ENCODE data around the gene ZNF385A. TPM values are rescaled to one million over a fixed set of nuclear protein-coding genes. Genes with fewer than 3 reads are reported as not detected.

Gene ZNF385A, protein sequence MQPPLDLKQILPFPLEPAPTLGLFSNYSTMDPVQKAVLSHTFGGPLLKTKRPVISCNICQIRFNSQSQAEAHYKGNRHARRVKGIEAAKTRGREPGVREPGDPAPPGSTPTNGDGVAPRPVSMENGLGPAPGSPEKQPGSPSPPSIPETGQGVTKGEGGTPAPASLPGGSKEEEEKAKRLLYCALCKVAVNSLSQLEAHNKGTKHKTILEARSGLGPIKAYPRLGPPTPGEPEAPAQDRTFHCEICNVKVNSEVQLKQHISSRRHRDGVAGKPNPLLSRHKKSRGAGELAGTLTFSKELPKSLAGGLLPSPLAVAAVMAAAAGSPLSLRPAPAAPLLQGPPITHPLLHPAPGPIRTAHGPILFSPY
- polyA plus RNA-seq: 10 to 100 TPM; 44.6 to 49.9 TPM

DNA sequence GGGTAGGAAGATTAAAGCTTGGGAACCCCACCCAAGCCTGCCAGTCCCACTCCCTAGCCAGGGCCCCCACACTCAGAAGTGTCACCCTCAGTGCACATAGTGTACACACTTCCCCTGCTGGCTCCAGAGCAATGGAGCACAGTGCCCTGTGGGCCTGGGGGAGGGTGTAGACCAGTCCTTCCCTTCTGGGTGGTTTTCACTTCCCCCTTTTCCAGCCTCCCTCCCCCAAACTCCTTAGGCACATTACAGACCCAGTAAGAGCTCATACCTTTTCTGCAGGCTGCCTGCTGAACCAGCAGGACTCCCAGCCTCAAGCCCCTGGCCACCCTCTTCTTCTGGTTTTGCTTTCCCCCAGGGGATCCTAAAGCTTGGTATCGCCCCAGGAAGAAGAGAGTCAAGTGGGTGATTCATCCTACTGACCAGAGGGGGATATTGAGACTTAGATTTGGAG is at the start of gene ZNF385A:
Gene ZNF385A, minus strand, starts transcription at position 143 of the 451 bp plus-strand sequence. CDS start 219 bp downstream, outside the sequence.
- Histone ChIP-seq H3K4me1 (ENCODE audit: control insufficient read depth in 2 of 2, insufficient read depth in 2 of 2, low read length in 1 of 2) (peaks cover 0 to 27% of the 10 kb centered on the region in 2 donors), H3K9me3 (ENCODE audit: control insufficient read depth in 2 of 2, insufficient read depth in 1 of 2, low read depth in 1 of 2, low read length in 1 of 2) (no peaks in the 10 kb centered on the region), H3K36me3 (ENCODE audit: control insufficient read depth in 2 of 2, insufficient read depth in 2 of 2, low read length in 1 of 2) (no peaks in the 10 kb centered on the region), H3K4me3 (ENCODE audit: low read depth in 1 of 2, low read length in 2 of 2) (no peak within 1 kb of the TSS), H3K27me3 (ENCODE audit: control insufficient read depth in 1 of 2, insufficient read depth in 2 of 2, low read length in 2 of 2) (no peaks in the 10 kb centered on the region), H3K27ac (ENCODE audit: low read depth in 2 of 2, low read length in 1 of 2) (peak within 1 kb of the TSS; percentile 64 to 91)
- WGBS, 2 donors: 90 to 95% methylated on average over 1 of the region's 1 CpG

DNA sequence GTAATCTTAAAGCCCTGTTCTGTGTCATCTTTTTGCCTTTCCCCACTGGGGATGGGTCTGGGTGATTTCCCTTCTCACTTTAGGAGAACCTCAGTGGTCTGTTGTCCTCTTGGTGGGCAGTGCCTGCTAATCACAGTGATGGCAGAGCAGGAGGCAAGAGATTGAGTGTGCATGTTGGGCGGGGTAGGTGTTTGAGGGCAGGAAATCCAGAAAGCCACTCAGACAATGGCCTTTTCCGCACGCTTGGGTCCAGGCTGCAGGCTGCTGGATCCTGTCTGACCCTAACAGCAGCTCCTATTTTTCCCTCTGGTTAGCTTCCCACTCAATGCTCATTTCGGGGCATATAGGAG is 48.3 kb upstream of the ZNF385A start:
- 55 to 80% methylated on average over 4 of the region's 4 CpGs for WGBS, 2 donors

DNA sequence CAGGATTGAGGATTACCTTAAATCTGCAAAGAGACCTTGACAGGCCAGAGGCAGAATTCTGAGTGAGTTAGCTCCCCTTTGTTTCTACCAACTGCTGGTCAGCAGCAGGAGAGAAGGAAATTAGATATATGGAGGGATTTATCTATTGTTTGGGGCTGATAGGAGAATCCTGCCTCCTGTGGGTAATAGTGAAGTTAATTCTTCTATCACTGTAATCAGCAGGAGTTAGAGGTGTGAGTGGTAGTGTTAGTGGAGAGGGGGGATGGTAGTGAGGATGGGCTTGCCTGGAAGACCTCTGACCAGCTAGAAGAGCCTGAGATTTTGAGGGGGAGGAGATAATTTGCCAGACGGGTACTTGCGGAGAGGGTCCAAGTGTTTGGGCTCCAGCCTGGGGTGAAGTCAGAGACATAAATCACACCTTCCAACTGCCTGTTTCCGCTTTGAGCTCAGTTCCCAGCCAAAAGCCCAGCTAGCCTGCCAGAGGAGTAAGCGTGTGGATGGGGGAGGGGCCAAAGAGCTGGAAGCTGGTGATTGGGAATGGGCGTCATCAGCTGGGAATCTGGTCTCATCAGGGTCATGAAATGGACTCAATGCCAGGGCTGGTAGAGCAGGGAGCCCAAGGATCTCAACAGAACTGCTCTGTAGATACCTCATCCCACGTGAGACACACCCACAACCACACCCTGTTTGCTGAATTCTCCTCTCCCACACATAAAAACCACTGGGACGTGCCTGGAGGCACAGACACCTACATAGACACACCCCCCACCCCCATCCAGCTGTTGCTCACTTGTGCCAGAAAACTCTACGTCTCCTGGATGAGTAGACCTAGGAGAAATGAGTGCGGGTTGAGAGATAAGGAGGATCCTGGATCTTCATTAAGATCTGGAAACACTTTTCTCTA is 47.6 kb upstream of the ZNF385A start:
- Histone ChIP-seq H3K4me1 (ENCODE audit: control insufficient read depth in 2 of 2, insufficient read depth in 2 of 2, low read length in 1 of 2) (peaks cover 5 to 9% of the 10 kb centered on the region in 2 donors), H3K9me3 (ENCODE audit: control insufficient read depth in 2 of 2, insufficient read depth in 1 of 2, low read depth in 1 of 2, low read length in 1 of 2) (no peaks in the 10 kb centered on the region), H3K36me3 (ENCODE audit: control insufficient read depth in 2 of 2, insufficient read depth in 2 of 2, low read length in 1 of 2) (no peaks in the 10 kb centered on the region), H3K4me3 (ENCODE audit: low read depth in 1 of 2, low read length in 2 of 2) (peak overlapping the region in 1 of 2 donors; percentile 20), H3K27me3 (ENCODE audit: control insufficient read depth in 1 of 2, insufficient read depth in 2 of 2, low read length in 2 of 2) (no peaks in the 10 kb centered on the region), H3K27ac (ENCODE audit: low read depth in 2 of 2, low read length in 1 of 2) (peak overlapping the region; percentile 63 to 68)
- WGBS, 2 donors: 16 to 27% methylated on average over 9 of the region's 9 CpGs

More for the DNA sequence above, 48.3 kb upstream of the ZNF385A start:
- H3K4me3 ChIP-seq (ENCODE audit: low read depth in 1 of 2, low read length in 2 of 2): peak overlapping the region in 1 of 2 donors; percentile 12
- peaks cover 5 to 9% of the 10 kb centered on the region in 2 donors for H3K4me1 ChIP-seq (ENCODE audit: control insufficient read depth in 2 of 2, insufficient read depth in 2 of 2, low read length in 1 of 2)
- peak overlapping the region; percentile 52 to 68 for H3K27ac ChIP-seq (ENCODE audit: low read depth in 2 of 2, low read length in 1 of 2)
- H3K36me3 ChIP-seq (ENCODE audit: control insufficient read depth in 2 of 2, insufficient read depth in 2 of 2, low read length in 1 of 2): no peaks in the 10 kb centered on the region
- no peaks in the 10 kb centered on the region for H3K27me3 ChIP-seq (ENCODE audit: control insufficient read depth in 1 of 2, insufficient read depth in 2 of 2, low read length in 2 of 2)
- H3K9me3 ChIP-seq (ENCODE audit: control insufficient read depth in 2 of 2, insufficient read depth in 1 of 2, low read depth in 1 of 2, low read length in 1 of 2): no peaks in the 10 kb centered on the region

DNA sequence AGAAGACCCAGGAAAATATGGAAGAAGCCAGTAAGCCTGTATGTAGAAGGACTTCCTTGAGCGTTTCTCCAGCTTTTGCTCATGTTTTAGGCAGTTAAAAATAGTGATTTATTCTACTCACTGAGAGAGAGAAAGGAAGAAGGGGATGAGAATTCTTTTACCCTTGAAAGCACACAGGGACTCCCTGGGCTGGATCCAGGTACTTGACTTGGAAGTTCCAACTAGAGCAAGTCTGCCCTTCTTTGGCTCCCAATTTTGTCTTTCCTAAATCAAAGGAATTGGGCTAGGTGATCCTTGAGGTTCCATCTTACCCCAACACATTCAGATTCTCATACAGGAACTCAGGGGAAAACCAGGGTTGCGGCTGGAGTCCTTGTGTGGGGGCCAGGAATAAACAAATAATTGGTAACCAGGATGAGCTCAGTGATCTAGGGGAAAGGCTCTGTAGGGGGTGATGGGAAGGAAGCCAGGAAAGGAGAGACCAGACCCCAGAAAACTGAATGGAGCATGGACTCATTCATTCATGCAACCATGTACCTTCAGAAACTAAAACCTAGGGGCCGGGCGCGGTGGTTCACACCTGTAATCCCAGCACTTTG is 46.0 kb upstream of the ZNF385A start:
- Histone ChIP-seq H3K36me3 (ENCODE audit: control insufficient read depth in 2 of 2, insufficient read depth in 2 of 2, low read length in 1 of 2) (no peaks in the 10 kb centered on the region), H3K4me1 (ENCODE audit: control insufficient read depth in 2 of 2, insufficient read depth in 2 of 2, low read length in 1 of 2) (peaks cover 5 to 9% of the 10 kb centered on the region in 2 donors), H3K27ac (ENCODE audit: low read depth in 2 of 2, low read length in 1 of 2) (peak overlapping the region in 1 of 2 donors; percentile 2), H3K9me3 (ENCODE audit: control insufficient read depth in 2 of 2, insufficient read depth in 1 of 2, low read depth in 1 of 2, low read length in 1 of 2) (no peaks in the 10 kb centered on the region), H3K27me3 (ENCODE audit: control insufficient read depth in 1 of 2, insufficient read depth in 2 of 2, low read length in 2 of 2) (no peaks in the 10 kb centered on the region), H3K4me3 (ENCODE audit: low read depth in 1 of 2, low read length in 2 of 2) (peak overlapping the region in 1 of 2 donors; percentile 18)
- 86 to 87% methylated on average over 5 of the region's 5 CpGs for WGBS, 2 donors

DNA sequence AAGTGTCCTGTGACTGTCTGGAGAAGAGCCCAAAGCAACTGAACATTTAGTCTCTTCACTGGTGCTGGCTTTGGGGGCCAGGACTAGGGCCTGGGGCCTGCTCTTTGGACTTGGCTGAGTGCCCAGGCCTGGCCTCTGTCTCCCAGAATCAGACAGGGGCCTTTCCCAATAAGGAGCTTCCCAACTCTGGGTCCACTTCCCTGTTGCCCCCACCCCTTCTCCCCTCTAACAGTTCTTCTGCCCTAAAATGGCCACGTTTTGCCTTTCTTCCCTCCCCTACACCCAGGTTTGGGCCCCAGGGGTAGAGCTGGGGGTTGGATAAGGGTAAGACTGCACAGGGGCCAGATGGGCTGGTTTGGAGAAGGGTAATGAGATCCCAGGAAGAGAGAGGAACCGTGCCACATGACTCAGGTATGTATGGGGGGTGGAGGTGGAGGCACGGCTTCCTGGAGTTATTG is 44.5 kb upstream of the ZNF385A start:
- WGBS, 2 donors: 59 to 65% methylated on average over 3 of the region's 3 CpGs
- Histone ChIP-seq H3K27ac (ENCODE audit: low read depth in 2 of 2, low read length in 1 of 2) (peak overlapping the region; percentile 23 to 82), H3K36me3 (ENCODE audit: control insufficient read depth in 2 of 2, insufficient read depth in 2 of 2, low read length in 1 of 2) (no peaks in the 10 kb centered on the region), H3K4me1 (ENCODE audit: control insufficient read depth in 2 of 2, insufficient read depth in 2 of 2, low read length in 1 of 2) (peaks cover 5 to 9% of the 10 kb centered on the region in 2 donors), H3K27me3 (ENCODE audit: control insufficient read depth in 1 of 2, insufficient read depth in 2 of 2, low read length in 2 of 2) (no peaks in the 10 kb centered on the region), H3K9me3 (ENCODE audit: control insufficient read depth in 2 of 2, insufficient read depth in 1 of 2, low read depth in 1 of 2, low read length in 1 of 2) (no peaks in the 10 kb centered on the region), H3K4me3 (ENCODE audit: low read depth in 1 of 2, low read length in 2 of 2) (no peak overlapping the region)

DNA sequence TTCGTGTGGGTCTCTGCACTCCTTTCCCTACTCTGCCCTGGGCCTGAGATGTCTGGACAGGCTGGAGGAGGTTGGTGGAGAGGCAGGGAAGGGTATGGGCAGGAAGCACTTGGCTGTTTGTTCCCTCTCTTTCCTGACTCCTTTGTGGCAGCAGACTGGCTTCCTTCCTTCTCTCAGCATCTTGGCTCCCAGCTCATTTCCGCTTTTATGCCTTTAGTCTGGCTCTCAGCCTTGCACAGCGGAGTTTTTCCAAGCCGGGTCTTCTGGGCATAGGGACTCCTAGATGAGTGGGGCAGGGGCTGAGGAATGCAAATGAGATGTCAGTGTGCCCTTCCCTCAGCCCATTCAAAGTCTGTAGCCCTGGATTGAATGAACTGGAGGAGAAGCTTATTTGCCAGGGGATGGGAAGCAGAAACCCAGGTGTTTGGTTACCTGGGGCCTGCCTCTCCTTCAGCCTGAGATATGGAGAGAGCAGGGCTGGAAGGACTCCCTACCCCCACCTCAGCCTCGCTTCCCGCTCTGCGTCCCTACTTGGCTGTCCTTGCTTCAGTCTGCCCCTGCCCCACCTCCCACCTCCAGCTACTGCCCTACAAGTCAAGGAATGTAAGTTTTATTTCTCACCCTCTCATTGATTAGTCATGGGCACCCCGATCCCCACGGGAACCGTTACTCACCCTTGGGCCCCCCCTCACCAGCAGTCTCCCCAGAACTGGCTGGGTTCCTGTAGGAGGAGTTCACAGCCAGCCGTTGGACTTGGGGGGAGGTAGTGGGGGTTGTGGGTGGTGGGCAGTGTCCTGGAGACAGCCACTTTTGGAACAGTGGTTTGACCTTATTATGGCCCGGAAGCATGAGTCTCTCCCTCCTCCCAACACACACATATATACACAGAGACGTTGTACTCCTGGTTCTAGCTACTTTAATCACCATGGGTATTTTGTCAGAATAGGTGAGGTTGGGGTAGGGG is 43.8 kb upstream of the ZNF385A start:
- Histone ChIP-seq H3K9me3 (ENCODE audit: control insufficient read depth in 2 of 2, insufficient read depth in 1 of 2, low read depth in 1 of 2, low read length in 1 of 2) (no peaks in the 10 kb centered on the region), H3K27me3 (ENCODE audit: control insufficient read depth in 1 of 2, insufficient read depth in 2 of 2, low read length in 2 of 2) (no peaks in the 10 kb centered on the region), H3K27ac (ENCODE audit: low read depth in 2 of 2, low read length in 1 of 2) (peak overlapping the region; percentile 66 to 82), H3K4me3 (ENCODE audit: low read depth in 1 of 2, low read length in 2 of 2) (no peak overlapping the region), H3K36me3 (ENCODE audit: control insufficient read depth in 2 of 2, insufficient read depth in 2 of 2, low read length in 1 of 2) (no peaks in the 10 kb centered on the region), H3K4me1 (ENCODE audit: control insufficient read depth in 2 of 2, insufficient read depth in 2 of 2, low read length in 1 of 2) (peaks cover 5 to 9% of the 10 kb centered on the region in 2 donors)
- 44 to 46% methylated on average over 13 of the region's 13 CpGs for WGBS, 2 donors

DNA sequence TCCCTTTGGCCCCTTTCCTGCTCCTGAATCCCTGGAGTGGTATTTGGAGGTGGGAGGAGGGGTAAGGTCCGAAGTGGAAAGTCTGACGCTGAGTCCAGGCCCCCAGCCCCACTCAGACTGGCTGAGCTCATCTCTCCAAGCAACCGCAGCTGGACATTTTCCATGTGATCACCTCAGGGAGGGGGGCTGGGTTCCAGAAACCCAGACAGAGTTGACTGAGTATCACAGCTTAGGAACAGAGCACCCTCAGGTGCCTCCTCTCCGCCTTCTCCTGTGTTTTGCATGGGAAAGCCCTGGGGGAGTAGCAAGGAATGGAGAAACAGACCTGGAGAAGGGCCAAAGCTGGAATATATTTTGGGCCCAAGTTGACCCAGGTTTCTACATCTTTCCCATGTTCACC is 42.6 kb upstream of the ZNF385A start:
- peak overlapping the region; percentile 66 to 82 for H3K27ac ChIP-seq (ENCODE audit: low read depth in 2 of 2, low read length in 1 of 2)
- WGBS, 2 donors: 72 to 80% methylated on average over 4 of the region's 4 CpGs

DNA sequence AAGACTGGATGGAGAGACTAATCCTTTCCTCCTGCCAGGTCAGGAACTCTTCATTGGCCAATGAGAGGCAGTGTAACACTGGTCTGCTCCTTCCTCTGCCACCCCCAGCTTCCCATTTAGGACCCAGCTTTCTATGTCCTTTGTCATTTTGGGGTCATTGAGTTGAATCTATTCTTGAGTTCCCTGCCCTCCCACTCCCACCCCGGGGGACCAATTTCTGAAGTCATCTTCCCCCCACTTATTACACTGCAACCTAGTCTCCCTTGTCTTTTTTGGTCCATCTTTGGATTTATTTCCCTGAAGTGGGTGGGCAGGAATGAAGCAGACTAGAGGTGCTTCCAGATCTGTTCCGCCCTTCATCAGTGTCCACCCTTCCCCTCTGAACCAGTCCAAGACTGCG is 42.2 kb upstream of the ZNF385A start:
- Histone ChIP-seq H3K4me3 (ENCODE audit: low read depth in 1 of 2, low read length in 2 of 2) (no peak overlapping the region), H3K36me3 (ENCODE audit: control insufficient read depth in 2 of 2, insufficient read depth in 2 of 2, low read length in 1 of 2) (no peaks in the 10 kb centered on the region), H3K4me1 (ENCODE audit: control insufficient read depth in 2 of 2, insufficient read depth in 2 of 2, low read length in 1 of 2) (peaks cover 0 to 2% of the 10 kb centered on the region in 2 donors), H3K9me3 (ENCODE audit: control insufficient read depth in 2 of 2, insufficient read depth in 1 of 2, low read depth in 1 of 2, low read length in 1 of 2) (no peaks in the 10 kb centered on the region), H3K27ac (ENCODE audit: low read depth in 2 of 2, low read length in 1 of 2) (peak overlapping the region; percentile 66 to 82), H3K27me3 (ENCODE audit: control insufficient read depth in 1 of 2, insufficient read depth in 2 of 2, low read length in 2 of 2) (no peaks in the 10 kb centered on the region)
- 86 to 88% methylated on average over 3 of the region's 3 CpGs for WGBS, 2 donors

More for the DNA sequence above, 42.6 kb upstream of the ZNF385A start:
- Histone ChIP-seq H3K9me3 (ENCODE audit: control insufficient read depth in 2 of 2, insufficient read depth in 1 of 2, low read depth in 1 of 2, low read length in 1 of 2) (no peaks in the 10 kb centered on the region), H3K4me1 (ENCODE audit: control insufficient read depth in 2 of 2, insufficient read depth in 2 of 2, low read length in 1 of 2) (peaks cover 0 to 4% of the 10 kb centered on the region in 2 donors), H3K27me3 (ENCODE audit: control insufficient read depth in 1 of 2, insufficient read depth in 2 of 2, low read length in 2 of 2) (no peaks in the 10 kb centered on the region), H3K36me3 (ENCODE audit: control insufficient read depth in 2 of 2, insufficient read depth in 2 of 2, low read length in 1 of 2) (no peaks in the 10 kb centered on the region), H3K4me3 (ENCODE audit: low read depth in 1 of 2, low read length in 2 of 2) (no peak overlapping the region)

All from esophagus (tissue), 2 donors.